SK-N-SH (cell line): ENCODE data around the gene TMEM179. TPM values are rescaled to one million over a fixed set of nuclear protein-coding genes. Genes with fewer than 3 reads are reported as not detected.

ENCODE experiments used
- CTCF ChIA-PET: fragments of 300-600, 350-600 bp; formaldehyde crosslinking; extraction: SDS; loops from one replicate; lab custom pipeline; 2021; lab: Yijun Ruan, JAX
- POLR2A ChIA-PET: fragments of 350-600 bp; sonication (Branson Sonifier 250); formaldehyde crosslinking; extraction: SDS; loops from one replicate; lab custom pipeline; 2020; ENCODE audit warnings: antibody characterized with exemption, inconsistent platforms; lab: Yijun Ruan, JAX
- DNase-seq: peaks from one replicate; pipeline ENCODE4 v3.0.0; 2012
- H2AFZ ChIP-seq: fragments of 200-600 bp; sonication (generic); 2 replicates; pipeline ENCODE4 v1.8.1; 2016; ENCODE audit warnings: antibody characterized with exemption, mild to moderate bottlenecking, low read depth
- H3F3A ChIP-seq: fragments of 200-600 bp; sonication (generic); replicated peaks from 2 replicates; pipeline ENCODE3; 2016; ENCODE audit warnings: antibody characterized with exemption, mild to moderate bottlenecking; ENCODE audit not compliant: insufficient read depth
- H3K27ac ChIP-seq, 2 experiments: fragments of 200-500 bp in 1 of 2; fragments of 200-600 bp in 1 of 2; sonication (Bioruptor generic) in 1 of 2; sonication (generic), shearing (Covaris generic) in 1 of 2; 2 replicates each; pipeline versions ENCODE4 v1.5.1 to v1.6.1; 2014 to 2016; ENCODE audit warnings: low read depth in 2 of 2, inconsistent platforms in 1 of 2, low read length in 1 of 2, mild to moderate bottlenecking in 1 of 2, mixed read lengths in 1 of 2
- H3K27me3 ChIP-seq: fragments of 200-600 bp; sonication (generic), shearing (Covaris generic); 2 replicates; pipeline ENCODE4 v1.6.1; 2016; ENCODE audit warnings: mixed run types; ENCODE audit not compliant: insufficient read depth
- H3K36me3 ChIP-seq, 2 experiments: fragments of 200-500 bp in 1 of 2; fragments of 200-600 bp in 1 of 2; sonication (Bioruptor generic) in 1 of 2; sonication (generic) in 1 of 2; replicated peaks in 1 of 2; 2 replicates each; pipeline versions ENCODE3 to v1.5.1; 2014 to 2016; ENCODE audit warnings: low read length in 1 of 2, mild to moderate bottlenecking in 1 of 2; ENCODE audit not compliant: insufficient read depth in 2 of 2, control insufficient read depth in 1 of 2
- H3K4me1 ChIP-seq, 2 experiments: fragments of 200-500 bp in 1 of 2; fragments of 200-600 bp in 1 of 2; sonication (Bioruptor generic) in 1 of 2; sonication (generic), shearing (Covaris generic) in 1 of 2; 2 replicates each; pipeline versions ENCODE4 v1.5.1 to v1.6.1; 2014 to 2016; ENCODE audit warnings: low read depth in 1 of 2, low read length in 1 of 2, mixed run types in 1 of 2; ENCODE audit not compliant: insufficient read depth in 2 of 2, control insufficient read depth in 1 of 2
- H3K4me2 ChIP-seq: fragments of 200-600 bp; sonication (generic), shearing (Covaris generic); 2 replicates; pipeline ENCODE4 v1.6.1; 2017; ENCODE audit warnings: mixed run types
- H3K4me3 ChIP-seq, 2 experiments: fragments of 200-500 bp in 1 of 2; fragments of 200-600 bp in 1 of 2; sonication (Bioruptor generic) in 1 of 2; sonication (generic), shearing (Covaris generic) in 1 of 2; 2 replicates each; pipeline versions ENCODE4 v1.5.1 to v1.8.1; 2014 to 2016; ENCODE audit warnings: low read depth in 2 of 2, inconsistent platforms in 1 of 2, low read length in 1 of 2, mild to moderate bottlenecking in 1 of 2, mixed read lengths in 1 of 2, moderate library complexity in 1 of 2
- H3K79me2 ChIP-seq: fragments of 200-600 bp; sonication (generic); 2 replicates; pipeline ENCODE4 v1.8.1; 2017; ENCODE audit warnings: mild to moderate bottlenecking; ENCODE audit not compliant: insufficient read depth
- H3K9ac ChIP-seq: fragments of 200-600 bp; sonication (generic); 2 replicates; pipeline ENCODE4 v1.6.1; 2017; ENCODE audit warnings: mixed run types
- H3K9me2 ChIP-seq: fragments of 200-600 bp; sonication (generic); 2 replicates; pipeline ENCODE4 v1.6.1; 2017; ENCODE audit warnings: mixed run types
- H3K9me3 ChIP-seq: fragments of 200-600 bp; sonication (generic); 2 replicates; pipeline ENCODE4 v1.6.1; 2017; ENCODE audit warnings: mixed run types, mild to moderate bottlenecking, moderate library complexity
- H4K20me1 ChIP-seq: fragments of 200-600 bp; sonication (generic); 2 replicates; pipeline ENCODE4 v1.6.1; 2017; ENCODE audit warnings: mild to moderate bottlenecking, mixed run types; ENCODE audit not compliant: insufficient read depth
- CHD2 ChIP-seq: fragments of 150-350 bp; IDR thresholded peaks from 2 replicates; pipeline ENCODE4 v1.6.1; 2018; ENCODE audit warnings: low read length; ENCODE audit not compliant: partially characterized antibody
- ELF1 ChIP-seq: IDR thresholded peaks from 2 replicates; pipeline ENCODE4 v1.4.0; 2012
- EZH2phosphoT487 ChIP-seq: fragments of 200-600 bp; sonication (generic); IDR thresholded peaks from 2 replicates; pipeline ENCODE4 v1.6.1; 2017; ENCODE audit warnings: low read depth, mixed run types, mild to moderate bottlenecking, antibody characterized with exemption, moderate library complexity, borderline replicate concordance
- FOXJ3 ChIP-seq: sonication (generic); formaldehyde crosslinking; IDR thresholded peaks from 2 replicates; pipeline ENCODE4 v1.5.1; 2020; ENCODE audit warnings: mild to moderate bottlenecking, missing genetic modification reagents
- FOXM1 ChIP-seq: IDR thresholded peaks from 2 replicates; pipeline ENCODE4 v1.4.0; 2012; ENCODE audit warnings: low read depth, mild to moderate bottlenecking
- GATA2 ChIP-seq: sonication (generic); formaldehyde crosslinking; IDR thresholded peaks from 2 replicates; pipeline ENCODE4 v1.5.0; 2020; ENCODE audit warnings: mild to moderate bottlenecking, missing genetic modification reagents
- JUND ChIP-seq: IDR thresholded peaks from 2 replicates; pipeline ENCODE4 v1.4.0; 2012
- MAX ChIP-seq: IDR thresholded peaks from 2 replicates; pipeline ENCODE4 v1.4.0; 2012; ENCODE audit warnings: low read depth
- MEF2A ChIP-seq: IDR thresholded peaks from 2 replicates; pipeline ENCODE4 v1.4.0; 2012; ENCODE audit warnings: low read depth, borderline replicate concordance
- MXI1 ChIP-seq: IDR thresholded peaks from 2 replicates; pipeline ENCODE4 v1.6.1; 2012; ENCODE audit warnings: mild to moderate bottlenecking, low read depth, low read length, improper control_type of control experiment
- POLR2AphosphoS5 ChIP-seq: IDR thresholded peaks from 2 replicates; pipeline ENCODE4 v1.6.1; 2012; ENCODE audit warnings: low read depth, low read length
- SMC3 ChIP-seq: IDR thresholded peaks from 2 replicates; pipeline ENCODE4 v1.6.1; 2012; ENCODE audit warnings: low read depth, low read length, improper control_type of control experiment
- TAF1 ChIP-seq: IDR thresholded peaks from 2 replicates; pipeline ENCODE4 v1.6.1; 2012; ENCODE audit warnings: low read depth, mild to moderate bottlenecking, low read length, moderate library complexity, borderline replicate concordance
- YY1 ChIP-seq: IDR thresholded peaks from 2 replicates; pipeline ENCODE4 v1.4.0; 2012; ENCODE audit warnings: low read depth, mild to moderate bottlenecking
- WGBS: methylation state at CpG from one replicate; pipeline ENCODE4 v1.1.6; 2017; ENCODE audit warnings: low lambda C conversion rate; 5-methylcytosine and 5-hydroxymethylcytosine counted together
- polyA plus RNA-seq, 3 experiments: library from polyadenylated mRNA; depleted of rRNA; stranded (reverse); fragments of >200 nt; gene quantifications; 2 replicates each; pipeline ENCODE4 v1.2.3, GENCODE V29; 2012
- TF ChIP-seq, protein P1 (sequence below): fragments of 150-350 bp; IDR thresholded peaks from 2 replicates; pipeline ENCODE4 v1.6.1; 2016; ENCODE audit warnings: mild to moderate bottlenecking, low read depth, low read length
- TF ChIP-seq, protein P2 (sequence below): IDR thresholded peaks from 2 replicates; pipeline ENCODE4 v1.4.0; 2012; ENCODE audit warnings: low read depth, borderline replicate concordance

The TMEM179 gene
- polyA plus RNA-seq, 1 of the 3 experiments (the other 2 are of a cell fraction): 1.7 TPM

- ChIA-PET CTCF (interaction anchor here (2.8 to 8.5 kb wide), 2 partner anchors 8 to 65 kb away, joined by 15 to 96 read pairs; no protein-coding TSS in a partner anchor), POLR2A (no interaction called here)
- H3K4me1 ChIP-seq: peaks cover 0 to 58% of the 10 kb centered on the region in 2 experiments; a peak in 1 of 4 replicates
- no peaks in the 10 kb centered on the region for H3K79me2 ChIP-seq
- no peaks in the 10 kb centered on the region for H4K20me1 ChIP-seq
- H3K36me3 ChIP-seq: no peaks in the 10 kb centered on the region
- TF ChIP-seq JUND (no peak), MXI1 (no peak), YY1 (no peak), MEF2A (no peak), SMC3 (no peak), FOXM1 (no peak), CHD2 (no peak), TAF1 (no peak), POLR2AphosphoS5 (no peak), ELF1 (no peak), MAX (no peak), FOXJ3 (CRISPR knock-in tag) (no peak), EZH2phosphoT487 (no peak)
- TF ChIP-seq, protein P1, sequence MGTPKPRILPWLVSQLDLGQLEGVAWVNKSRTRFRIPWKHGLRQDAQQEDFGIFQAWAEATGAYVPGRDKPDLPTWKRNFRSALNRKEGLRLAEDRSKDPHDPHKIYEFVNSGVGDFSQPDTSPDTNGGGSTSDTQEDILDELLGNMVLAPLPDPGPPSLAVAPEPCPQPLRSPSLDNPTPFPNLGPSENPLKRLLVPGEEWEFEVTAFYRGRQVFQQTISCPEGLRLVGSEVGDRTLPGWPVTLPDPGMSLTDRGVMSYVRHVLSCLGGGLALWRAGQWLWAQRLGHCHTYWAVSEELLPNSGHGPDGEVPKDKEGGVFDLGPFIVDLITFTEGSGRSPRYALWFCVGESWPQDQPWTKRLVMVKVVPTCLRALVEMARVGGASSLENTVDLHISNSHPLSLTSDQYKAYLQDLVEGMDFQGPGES: no peak
- no peak overlapping the region for H3K4me2 ChIP-seq
- no peak overlapping the region for H3K9ac ChIP-seq
- no peak overlapping the region for H2AFZ ChIP-seq
- no peaks in the 10 kb centered on the region for H3K27me3 ChIP-seq
- WGBS: 78% methylated on average over 15 of the region's 31 CpGs
- DNase-seq: no peak
- H3K9me2 ChIP-seq: no peaks in the 10 kb centered on the region
- no peaks in the 10 kb centered on the region for H3K9me3 ChIP-seq
- H3K27ac ChIP-seq: no peak overlapping the region
- no peaks in the 10 kb centered on the region for H3F3A ChIP-seq
- no peak overlapping the region for H3K4me3 ChIP-seq
These were observed 29.5 kb downstream of the TMEM179 start for GRCh38 chr14:104574978-104575583.

DNA sequence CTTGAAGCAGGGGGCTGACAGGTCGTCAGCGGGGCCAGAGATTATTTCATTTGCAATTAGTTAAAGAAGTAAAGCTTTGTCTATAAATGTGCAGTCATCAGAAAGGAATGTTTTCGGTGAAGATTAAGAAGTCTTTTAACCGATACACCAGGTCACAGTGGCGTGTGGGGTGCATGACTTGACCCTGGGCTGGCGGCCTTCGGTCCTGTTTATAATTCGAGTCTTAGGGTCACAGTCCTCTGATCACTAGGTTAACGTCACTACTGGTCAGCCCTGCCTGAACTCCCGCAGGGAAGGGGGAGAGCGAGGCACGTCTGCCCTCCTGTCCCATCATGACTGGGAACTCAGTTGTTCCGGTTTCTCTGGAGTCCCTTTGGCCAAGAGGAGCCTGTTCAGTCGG is 30.0 kb downstream of the TMEM179 start:
- no peaks in the 10 kb centered on the region for H4K20me1 ChIP-seq
- H2AFZ ChIP-seq: no peak overlapping the region
- no peak overlapping the region for H3K4me2 ChIP-seq
- CTCF ChIA-PET: interaction anchor here (1.1 to 2.8 kb wide), 3 partner anchors 10 to 417 kb away, joined by 3 to 24 read pairs (median 15); no protein-coding TSS in a partner anchor
- no peak for DNase-seq
- H3K79me2 ChIP-seq: no peaks in the 10 kb centered on the region
- WGBS: 66% methylated on average over 12 of the region's 14 CpGs
- no peaks in the 10 kb centered on the region for H3K27me3 ChIP-seq
- no peaks in the 10 kb centered on the region for H3F3A ChIP-seq
- H3K9me2 ChIP-seq: no peaks in the 10 kb centered on the region
- H3K4me1 ChIP-seq: peaks cover 0 to 58% of the 10 kb centered on the region in 2 experiments; a peak in 1 of 4 replicates
- TF ChIP-seq GATA2 (CRISPR knock-in tag): no peak
- no peak for TF ChIP-seq TAF1
- TF ChIP-seq, protein P2, sequence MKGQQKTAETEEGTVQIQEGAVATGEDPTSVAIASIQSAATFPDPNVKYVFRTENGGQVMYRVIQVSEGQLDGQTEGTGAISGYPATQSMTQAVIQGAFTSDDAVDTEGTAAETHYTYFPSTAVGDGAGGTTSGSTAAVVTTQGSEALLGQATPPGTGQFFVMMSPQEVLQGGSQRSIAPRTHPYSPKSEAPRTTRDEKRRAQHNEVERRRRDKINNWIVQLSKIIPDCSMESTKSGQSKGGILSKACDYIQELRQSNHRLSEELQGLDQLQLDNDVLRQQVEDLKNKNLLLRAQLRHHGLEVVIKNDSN: no peak
- H3K27ac ChIP-seq: no peak overlapping the region
- no peaks in the 10 kb centered on the region for H3K9me3 ChIP-seq
- POLR2A ChIA-PET: no interaction called here
- no peak overlapping the region for H3K9ac ChIP-seq
- H3K36me3 ChIP-seq: no peaks in the 10 kb centered on the region
- no peak overlapping the region for H3K4me3 ChIP-seq
